Measurements from ENCODE around the gene SMIM10. TPM values are rescaled to one million over a fixed set of nuclear protein-coding genes. Genes with fewer than 3 reads are reported as not detected.
"Not testable (repeated sequence)": the region's sequence is repeated elsewhere in the genome, so short reads cannot be mapped to it uniquely, and the experiment has no call there.

SMIM10 gene
- total RNA-seq, 2 donors from 2014 or later = 0.45 to 1.3 TPM

GRCh38 chrX:135041149-135042123 lies 50.6 kb downstream of the SMIM10 start:
- H3K4me1 Mint-ChIP-seq; H3K9me3 Mint-ChIP-seq; H3K27me3 Mint-ChIP-seq; H3K4me3 Mint-ChIP-seq; H3K36me3 Mint-ChIP-seq (ENCODE audit: low read depth); ATAC-seq (replicated peaks); H3K27ac Mint-ChIP-seq: not testable (repeated sequence)

Other genes with a start within 250 kb of the SMIM10 start
- gene PABIR2, start 193.8 kb upstream of the SMIM10 start, total RNA-seq = 10 to 100 TPM; 46.1 to 52.1 TPM
- 10 to 100 TPM in 1 of 2 donors, 1 to 10 TPM in 1; 6.2 to 12.3 TPM for gene MOSPD1, start 75.7 kb upstream of the SMIM10 start, total RNA-seq
- gene RTL8B, start 31.6 kb downstream of the SMIM10 start, total RNA-seq = 1 to 10 TPM in 1 of 2 donors, under 1 TPM in 1; 0.39 to 2.1 TPM
- gene RTL8C, start 41.4 kb downstream of the SMIM10 start, total RNA-seq = 10 to 100 TPM; 33.2 to 52.8 TPM
- gene RTL8A, start 61.1 kb downstream of the SMIM10 start, total RNA-seq = 10 to 100 TPM; 11.2 to 19.0 TPM
- gene SMIM10L2B, start 107.7 kb downstream of the SMIM10 start, total RNA-seq = under 1 TPM in 1 of 2 donors, not detected in 1; 0.13 TPM
- not detected for gene ETDB, start 129.5 kb downstream of the SMIM10 start, total RNA-seq
- gene CT55, start 180.4 kb downstream of the SMIM10 start, total RNA-seq = not detected

Measured in activated T-helper 17 cell treated with anti-CD3 and anti-CD28 coated beads, Interleukin-2, amount 50 U/mL, for 72 hours (primary cell).